Measurements from ENCODE around the gene OR8B2.
"Not testable (repeated sequence)": the region's sequence is repeated elsewhere in the genome, so short reads cannot be mapped to it uniquely, and the experiment has no call there.

- not testable (repeated sequence) for TF ChIP-seq CTCF (conservative IDR thresholded peaks at IDR 0.05); EZH2 (IDR thresholded peaks at IDR 0.05; ENCODE audit: low read depth)
Observed at GRCh38 chr11:124403186-124403585, 18.9 kb upstream of the OR8B2 start.

All from PC-9 (cell line).